HFF-Myc (cell line): ENCODE results near the gene SLC5A6.

Source experiments
- DNase-seq: peaks from one replicate; pipeline ENCODE4 v3.0.0-alpha.2; 2011; ENCODE audit warnings: low read depth; ENCODE audit errors: extremely low read depth
- H3K4me3 ChIP-seq: replicated peaks from 2 replicates; pipeline ENCODE4 v1.5.1; 2011; ENCODE audit warnings: low read depth, mild to moderate bottlenecking, control low read depth, low read length
- CTCF ChIP-seq: IDR thresholded peaks from 2 replicates; pipeline ENCODE4 v1.5.1; 2012; ENCODE audit warnings: mild to moderate bottlenecking, low read depth, low read length, control low read depth; ENCODE audit errors: missing control alignments

The SLC5A6 gene

GRCh38 chr2:27209621-27210401 is 2.3 kb downstream of the SLC5A6 start:
- DNase-seq, result no peak
- H3K4me3 ChIP-seq, result peak overlapping the region; percentile 88
- no peak for TF ChIP-seq CTCF

- 0 out of 2 replicates have a peak overlapping the region, but pooled peaks have one; percentile 2 for H3K4me3 ChIP-seq
- TF ChIP-seq CTCF, result no peak
These were observed 3.5 kb downstream of the SLC5A6 start for GRCh38 chr2:27208486-27209050.

GRCh38 chr2:27206346-27206745 is 5.7 kb downstream of the SLC5A6 start:
- DNase-seq, result no peak
- no peak overlapping the region for H3K4me3 ChIP-seq
- TF ChIP-seq CTCF, result no peak

More at GRCh38 chr2:27208486-27209050, 3.5 kb downstream of the SLC5A6 start:
- no peak for DNase-seq

- TF ChIP-seq CTCF, result no peak
- DNase-seq, result no peak
- H3K4me3 ChIP-seq, result no peak overlapping the region
These were observed 6.9 kb downstream of the SLC5A6 start for GRCh38 chr2:27205206-27205605.

- TF ChIP-seq CTCF, result no peak
- H3K4me3 ChIP-seq, result no peak overlapping the region
- DNase-seq, result no peak
These were observed 7.5 kb downstream of the SLC5A6 start for GRCh38 chr2:27204566-27204965.

GRCh38 chr2:27203741-27204140 is 8.3 kb downstream of the SLC5A6 start:
- DNase-seq, result no peak
- H3K4me3 ChIP-seq, result no peak overlapping the region
- no peak for TF ChIP-seq CTCF
